GM23338 (cell line): ENCODE measurements around the gene GSAP.

ENCODE experiments used
- CTCF ChIP-seq, 2 experiments: fragments of 200-600 bp in 1 of 2; sonication (generic) in 1 of 2; conservative IDR thresholded peaks; 2 replicates each; pipeline versions ENCODE4 v1.5.1 to v1.6.1; 2016 to 2017; ENCODE audit warnings: antibody characterized with exemption in 2 of 2, low read depth in 2 of 2, mild to moderate bottlenecking in 2 of 2, moderate library complexity in 1 of 2
- EZH2 ChIP-seq: fragments of 200-600 bp; sonication (generic); IDR thresholded peaks from one replicate; pipeline ENCODE4 v1.8.0; 2017; ENCODE audit warnings: antibody characterized with exemption, mild to moderate bottlenecking, low read depth; ENCODE audit not compliant: unreplicated experiment
- EZH2phosphoT487 ChIP-seq: fragments of 200-600 bp; sonication (generic); IDR thresholded peaks from one replicate; pipeline ENCODE4 v1.8.1; 2018; ENCODE audit warnings: antibody characterized with exemption; ENCODE audit not compliant: unreplicated experiment
- POLR2AphosphoS5 ChIP-seq: IDR thresholded peaks from 2 replicates; pipeline ENCODE4 v1.6.1; 2016; ENCODE audit warnings: antibody characterized with exemption, low read depth
- REST ChIP-seq: IDR thresholded peaks from one replicate; pipeline ENCODE4 v1.6.1; 2018; ENCODE audit warnings: antibody characterized with exemption; ENCODE audit not compliant: unreplicated experiment
- ZNF114 ChIP-seq: fragments of 250-450 bp; sonication (Bioruptor Pico); IDR thresholded peaks from 2 replicates; pipeline ENCODE4 v1.5.0; 2020; ENCODE audit warnings: mild to moderate bottlenecking, moderate library complexity

GRCh38 chr7:77360104-77360503 lies 56.0 kb downstream of the GSAP start:
- TF ChIP-seq CTCF (conservative IDR thresholded peaks at IDR 0.05; ENCODE audit: low read depth in 2 of 2): no peak
- no peak for TF ChIP-seq POLR2AphosphoS5
- no peak for TF ChIP-seq EZH2
- TF ChIP-seq REST: no peak
- no peak for TF ChIP-seq ZNF114
- no peak for TF ChIP-seq EZH2phosphoT487
